ENCODE measurements around the gene SLC35E2B. TPM values are rescaled to one million over a fixed set of nuclear protein-coding genes. Genes with fewer than 3 reads are reported as not detected.
A peak's percentile ranks its signal among the peaks of the same experiment; 100 is the strongest.
"Not testable (repeated sequence)": the region's sequence is repeated elsewhere in the genome, so short reads cannot be mapped to it uniquely, and the experiment has no call there.

The SLC35E2B gene
- total RNA-seq, 1 donor from 2014 or later: 61.6 TPM

- no peak for DNase-seq
These were observed 11.2 kb upstream of the SLC35E2B start for GRCh38 chr1:1703796-1704195.

GRCh38 chr1:1702506-1702905 lies 9.9 kb upstream of the SLC35E2B start:
- DNase-seq: not testable (repeated sequence)

- not testable (repeated sequence) for DNase-seq
These were observed 8.0 kb upstream of the SLC35E2B start for GRCh38 chr1:1700557-1700956.

- not testable (repeated sequence) for DNase-seq
These were observed 7.5 kb upstream of the SLC35E2B start for GRCh38 chr1:1700067-1700466.

GRCh38 chr1:1699061-1699460 lies 6.5 kb upstream of the SLC35E2B start:
- DNase-seq: not testable (repeated sequence)

DNA sequence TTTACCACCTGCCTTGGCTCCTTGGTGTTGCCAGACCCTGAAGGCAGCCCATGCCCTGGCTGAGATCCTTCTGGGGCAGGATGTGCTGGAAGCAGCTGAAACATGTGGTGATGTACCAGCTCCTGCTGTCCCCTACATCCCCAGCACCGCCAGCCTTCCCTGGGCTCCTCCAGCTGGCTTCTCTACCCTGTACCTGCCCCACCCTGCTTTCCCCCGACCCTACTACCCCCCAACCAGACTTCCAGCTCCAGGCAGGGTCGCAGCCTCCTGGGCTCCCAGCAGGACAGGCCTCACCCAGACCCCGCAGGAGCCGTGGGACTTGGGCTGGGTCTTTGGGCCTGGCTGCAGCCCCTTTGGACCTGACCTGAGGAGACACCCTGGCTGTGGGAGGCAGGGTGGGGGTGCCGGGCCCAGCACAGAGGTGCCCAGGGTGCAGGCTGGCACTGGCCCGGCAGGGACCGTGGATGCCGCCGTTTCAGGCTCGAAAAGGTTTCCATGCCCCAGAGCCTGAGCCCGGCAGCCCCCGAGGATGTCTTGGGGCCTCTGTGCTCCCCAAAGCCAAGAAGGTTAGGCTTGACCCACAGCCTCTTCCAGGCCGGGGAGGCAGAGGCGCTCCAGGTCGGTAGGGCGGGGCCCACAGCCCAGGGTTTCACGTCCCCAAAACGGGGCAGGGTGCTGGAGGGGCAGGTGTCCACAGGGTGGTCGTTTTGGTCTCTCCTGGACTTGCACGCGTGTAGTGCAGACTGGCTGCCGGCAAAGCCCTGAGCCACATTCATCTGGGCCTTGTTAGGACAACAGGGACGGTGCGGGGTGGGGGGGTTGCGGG lies 5.0 kb upstream of the SLC35E2B start:
- DNase-seq: not testable (repeated sequence)

- DNase-seq: not testable (repeated sequence)
These were observed 4.1 kb upstream of the SLC35E2B start for GRCh38 chr1:1696431-1697357.

DNA sequence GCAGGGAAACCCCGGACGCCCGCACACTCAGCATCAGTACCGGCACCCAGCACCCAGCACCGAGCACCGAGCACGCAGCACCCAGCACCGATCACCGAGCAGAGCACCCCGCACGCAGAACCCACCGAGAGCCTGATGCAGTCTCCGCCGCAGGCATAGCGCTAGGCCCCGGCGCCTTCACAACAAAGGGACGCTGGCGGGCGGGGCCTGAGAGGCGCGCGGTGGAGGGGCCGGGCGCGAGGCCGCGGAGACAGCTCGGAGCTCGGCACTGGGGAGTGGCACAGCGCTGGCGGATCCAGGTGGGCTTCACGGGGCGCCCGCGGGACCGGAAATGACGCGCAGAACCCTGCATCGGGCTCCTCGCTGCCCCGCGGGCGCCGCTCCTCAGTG lies 276 bp downstream of the SLC35E2B start:
- DNase-seq: peak; percentile 75

DNA sequence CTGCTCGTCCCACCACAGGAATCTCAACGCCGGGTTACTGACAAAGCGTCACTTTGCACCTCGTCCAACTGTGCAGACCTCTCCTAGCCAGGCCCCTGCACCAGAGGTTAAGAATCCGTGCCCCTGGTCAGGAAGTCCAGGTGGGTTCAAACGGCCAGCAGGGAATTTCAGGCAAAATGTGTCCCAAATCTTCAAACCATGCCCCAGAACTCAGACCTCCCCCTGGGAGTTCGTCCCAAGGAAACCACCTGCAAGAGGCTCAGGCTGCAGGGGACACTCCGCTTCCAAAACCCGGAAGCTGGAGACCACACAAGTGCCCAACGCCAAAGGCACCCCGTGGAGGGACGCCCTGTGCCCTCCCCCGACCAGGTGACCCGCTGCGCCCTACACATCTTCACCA lies 1.2 kb downstream of the SLC35E2B start:
- DNase-seq: not testable (repeated sequence)

DNA sequence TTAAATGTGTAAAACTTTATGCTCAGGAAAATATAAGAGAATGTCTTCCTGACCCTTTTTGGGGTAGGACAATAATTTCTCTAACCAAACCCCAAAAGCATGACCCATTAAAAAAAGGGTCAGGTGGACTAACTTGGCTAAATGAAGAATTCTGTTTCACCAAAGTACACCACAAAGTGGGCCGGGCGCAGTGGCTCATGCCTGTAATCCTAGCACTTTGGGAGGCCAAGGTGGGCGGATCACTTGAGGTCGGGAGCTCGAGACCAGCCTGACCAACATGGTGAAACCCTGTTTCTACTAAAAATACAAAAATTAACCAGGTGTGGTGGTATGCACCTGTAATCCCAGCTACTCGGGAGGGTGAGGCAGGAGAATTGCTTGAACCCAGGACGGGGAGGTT lies 3.1 kb downstream of the SLC35E2B start:
- not testable (repeated sequence) for DNase-seq

DNA sequence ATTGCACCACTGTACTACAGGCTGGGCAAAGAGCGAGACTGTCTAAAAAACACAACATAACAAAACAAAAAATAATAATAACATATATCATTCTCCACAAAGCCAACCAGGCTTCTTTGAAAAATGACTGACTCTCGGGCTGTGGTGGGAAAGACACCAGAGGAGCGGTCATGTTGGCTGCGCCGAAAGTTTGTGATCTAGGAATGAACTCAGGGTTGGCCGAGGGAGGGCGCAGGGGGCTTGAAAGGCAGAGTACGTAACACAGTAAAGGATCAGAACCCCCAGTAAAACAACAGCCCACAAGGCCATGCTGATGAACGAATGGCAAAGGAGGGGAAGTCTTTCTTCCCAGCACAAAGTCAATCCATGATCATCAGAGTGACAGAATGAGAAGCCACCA lies 4.7 kb downstream of the SLC35E2B start:
- DNase-seq: no peak

DNA sequence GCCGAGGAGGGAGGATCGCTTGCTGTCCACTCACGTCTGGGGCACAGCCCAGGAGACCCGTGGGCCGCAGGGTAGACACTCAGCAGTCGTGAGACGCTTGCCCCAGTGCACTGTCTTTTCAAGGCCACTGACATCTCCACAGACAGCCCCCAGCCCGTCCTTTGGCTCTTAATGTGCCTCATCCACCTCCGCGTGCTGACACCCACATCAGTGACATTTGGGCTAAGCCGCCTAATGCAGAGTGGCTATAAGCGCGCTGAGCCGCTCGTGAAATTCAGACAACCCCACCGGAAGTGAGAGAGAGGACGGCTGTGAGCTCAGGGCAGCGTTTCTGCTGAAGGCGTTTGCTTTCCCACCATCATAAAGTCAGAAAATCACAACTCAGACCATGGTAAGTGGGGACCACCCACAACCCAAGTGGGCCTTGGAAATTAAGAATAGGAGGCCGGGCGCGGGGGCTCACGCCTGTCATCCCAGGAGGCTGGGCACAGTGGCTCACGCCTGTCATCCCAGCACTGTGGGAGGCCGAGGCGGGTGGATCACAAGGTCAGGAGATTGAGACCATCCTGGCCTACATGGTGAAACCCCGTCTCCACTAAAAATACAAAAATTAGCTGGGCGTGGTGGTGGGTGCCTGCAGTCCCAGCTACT lies 8.4 kb downstream of the SLC35E2B start:
- no peak for DNase-seq

DNA sequence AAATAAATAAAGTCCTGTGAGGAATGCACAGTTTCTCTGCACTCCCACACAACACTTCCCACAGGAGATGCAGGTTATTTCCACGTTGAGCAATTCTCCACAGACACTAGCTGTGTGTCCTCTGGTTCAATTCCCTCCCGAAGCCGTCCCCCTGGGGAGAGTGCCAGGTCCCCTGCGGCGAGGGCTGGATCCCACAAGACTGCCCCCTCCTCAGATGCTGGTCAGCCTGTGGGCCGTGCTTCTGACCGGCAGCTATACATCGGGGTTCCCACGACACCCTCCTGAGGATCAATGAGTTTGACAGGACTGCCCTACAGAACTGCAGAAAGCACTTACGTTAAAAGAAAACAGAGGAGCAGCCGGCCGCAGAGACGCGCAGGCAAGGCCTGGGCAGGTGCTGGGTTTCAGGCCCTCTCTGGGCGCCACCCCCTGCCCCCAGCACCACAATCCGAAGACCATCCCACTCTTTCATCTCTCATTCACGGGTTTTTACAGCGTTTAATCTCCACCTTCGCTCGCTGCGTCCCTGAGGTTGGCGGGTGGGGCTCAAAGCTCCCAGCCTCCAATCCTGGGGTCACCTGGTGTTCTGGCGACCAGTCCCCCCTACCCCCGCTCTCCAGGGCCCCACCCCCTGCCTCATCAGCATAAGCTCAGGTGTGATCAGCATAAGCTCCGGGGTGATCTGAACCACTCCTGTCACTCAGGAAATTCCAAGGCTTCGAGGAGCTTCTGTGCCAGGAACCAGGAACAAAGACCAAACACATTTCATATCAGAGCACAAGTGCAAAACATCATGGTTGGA lies 9.3 kb downstream of the SLC35E2B start:
- no peak for DNase-seq

GRCh38 chr1:1680912-1681273 lies 11.7 kb downstream of the SLC35E2B start:
- peak; percentile 6 for DNase-seq

DNA sequence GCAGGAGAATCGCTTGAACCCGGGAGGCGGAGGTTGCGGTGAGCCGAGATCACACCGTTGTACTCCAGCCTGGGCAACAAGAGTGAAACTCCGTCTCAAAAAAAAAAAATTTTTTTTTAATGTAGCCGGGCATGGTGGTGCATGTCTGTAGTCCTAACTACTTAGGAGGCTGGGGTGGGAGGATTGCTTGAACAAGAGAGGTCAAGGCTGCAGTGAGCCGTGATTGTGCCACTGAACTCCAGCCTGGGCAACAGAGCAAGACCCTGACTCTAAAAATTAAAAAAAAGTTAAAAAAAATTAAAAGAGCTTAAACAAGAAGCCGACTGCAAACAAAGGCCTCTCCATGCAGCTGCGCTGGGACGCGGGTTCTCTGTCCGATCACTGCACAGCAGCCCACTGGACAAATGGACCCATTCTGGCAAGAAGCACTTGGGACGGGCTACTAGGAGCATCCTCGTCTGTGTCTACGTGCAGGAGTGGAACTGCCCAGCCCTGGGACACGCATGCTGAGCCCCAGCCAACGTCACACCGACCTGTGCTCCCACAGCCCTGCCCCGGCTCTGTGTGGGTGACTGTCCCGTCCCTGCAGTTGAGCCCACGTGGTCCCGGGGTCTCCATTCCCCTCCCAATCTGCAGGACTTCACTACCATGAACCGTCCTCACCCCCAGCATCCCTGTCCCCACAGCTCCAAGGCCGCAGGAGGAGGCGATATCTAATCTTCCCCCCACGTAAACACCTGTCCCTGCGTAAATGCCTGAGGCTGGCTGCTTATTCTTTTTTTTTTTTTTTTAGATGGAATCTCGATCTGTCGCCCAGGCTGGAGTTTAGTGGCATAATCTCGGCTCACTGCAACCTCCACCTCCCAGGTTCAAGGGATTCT lies 12.3 kb downstream of the SLC35E2B start:
- DNase-seq: no peak

GRCh38 chr1:1678581-1679380 lies 13.8 kb downstream of the SLC35E2B start:
- DNase-seq: no peak

- DNase-seq: no peak
These were observed 14.6 kb downstream of the SLC35E2B start for GRCh38 chr1:1677718-1678580.

DNA sequence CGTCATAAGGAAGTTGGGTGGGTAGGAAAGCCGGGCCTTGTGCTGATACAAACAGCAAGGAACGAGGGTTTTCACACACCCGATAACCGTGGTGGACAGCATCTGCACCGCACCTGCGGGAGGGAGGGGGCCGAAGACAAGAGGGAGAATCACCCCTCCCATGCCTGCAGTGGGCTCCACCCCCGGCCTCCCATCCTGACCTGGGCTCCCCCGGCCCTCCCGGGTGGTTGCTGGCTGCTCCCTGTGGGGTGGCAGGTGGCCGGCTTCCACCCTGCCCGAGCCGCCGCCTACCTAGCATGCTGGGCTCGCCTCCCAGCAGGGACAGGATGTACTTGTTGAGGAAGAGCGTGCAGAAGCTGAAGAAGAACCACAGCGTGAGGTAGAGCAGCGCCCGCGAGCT lies 16.5 kb downstream of the SLC35E2B start:
- not testable (repeated sequence) for DNase-seq

DNA sequence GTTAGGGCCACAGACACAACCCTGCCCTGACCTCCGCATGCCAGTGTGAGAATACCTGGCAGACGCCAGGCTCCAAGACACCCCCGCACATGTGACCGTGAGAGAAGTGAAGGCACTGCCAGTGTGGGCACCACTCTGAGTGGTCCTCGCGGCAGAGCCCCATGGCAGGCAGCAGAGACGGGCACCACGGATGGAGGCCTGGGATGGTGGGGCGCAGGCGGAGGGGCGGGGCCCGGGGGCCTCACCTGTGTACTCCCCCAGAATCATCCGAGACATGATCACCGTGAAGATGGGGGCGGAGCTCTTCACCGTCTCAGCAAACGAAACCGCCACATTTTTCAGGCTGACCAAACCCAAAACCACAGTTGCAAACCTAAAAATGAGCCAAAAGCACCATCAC lies 17.4 kb downstream of the SLC35E2B start:
- not testable (repeated sequence) for DNase-seq
